22Rv1 (cell line): Measurements from ENCODE around the gene SORCS2.

Source experiments
- H3K27ac ChIP-seq: fragments of 450-650 bp; 2 replicates; pipeline ENCODE4 v1.5.1; 2017
- CTCF ChIP-seq: fragments of 450-650 bp; IDR thresholded peaks from 2 replicates; pipeline ENCODE4 v1.5.1; 2017; ENCODE audit warnings: mild to moderate bottlenecking
- ZFX ChIP-seq: fragments of 450-650 bp; IDR thresholded peaks from 2 replicates; pipeline ENCODE4 v1.6.1; 2017; ENCODE audit warnings: antibody characterized with exemption, borderline replicate concordance

Gene SORCS2

GRCh38 chr4:7765666-7766065 is 573.3 kb downstream of the SORCS2 start:
- TF ChIP-seq ZFX (no peak), CTCF (no peak)
- H3K27ac ChIP-seq: no peak overlapping the region

GRCh38 chr4:7766086-7766485 is 573.7 kb downstream of the SORCS2 start:
- TF ChIP-seq ZFX (no peak), CTCF (no peak)
- H3K27ac ChIP-seq: no peak overlapping the region

- TF ChIP-seq CTCF (no peak), ZFX (no peak)
- H3K27ac ChIP-seq: no peak overlapping the region
Observed at GRCh38 chr4:7766661-7767345, 574.5 kb downstream of the SORCS2 start.

GRCh38 chr4:7767526-7767925 is 575.2 kb downstream of the SORCS2 start:
- TF ChIP-seq CTCF (no peak), ZFX (no peak)
- no peak overlapping the region for H3K27ac ChIP-seq

- no peak for TF ChIP-seq CTCF
- TF ChIP-seq ZFX: no peak
- H3K27ac ChIP-seq: no peak overlapping the region
Observed at GRCh38 chr4:7767966-7768365, 575.6 kb downstream of the SORCS2 start.

- TF ChIP-seq ZFX (no peak), CTCF (no peak)
- H3K27ac ChIP-seq: no peak overlapping the region
Observed at GRCh38 chr4:7768736-7769135, 576.4 kb downstream of the SORCS2 start.

DNA sequence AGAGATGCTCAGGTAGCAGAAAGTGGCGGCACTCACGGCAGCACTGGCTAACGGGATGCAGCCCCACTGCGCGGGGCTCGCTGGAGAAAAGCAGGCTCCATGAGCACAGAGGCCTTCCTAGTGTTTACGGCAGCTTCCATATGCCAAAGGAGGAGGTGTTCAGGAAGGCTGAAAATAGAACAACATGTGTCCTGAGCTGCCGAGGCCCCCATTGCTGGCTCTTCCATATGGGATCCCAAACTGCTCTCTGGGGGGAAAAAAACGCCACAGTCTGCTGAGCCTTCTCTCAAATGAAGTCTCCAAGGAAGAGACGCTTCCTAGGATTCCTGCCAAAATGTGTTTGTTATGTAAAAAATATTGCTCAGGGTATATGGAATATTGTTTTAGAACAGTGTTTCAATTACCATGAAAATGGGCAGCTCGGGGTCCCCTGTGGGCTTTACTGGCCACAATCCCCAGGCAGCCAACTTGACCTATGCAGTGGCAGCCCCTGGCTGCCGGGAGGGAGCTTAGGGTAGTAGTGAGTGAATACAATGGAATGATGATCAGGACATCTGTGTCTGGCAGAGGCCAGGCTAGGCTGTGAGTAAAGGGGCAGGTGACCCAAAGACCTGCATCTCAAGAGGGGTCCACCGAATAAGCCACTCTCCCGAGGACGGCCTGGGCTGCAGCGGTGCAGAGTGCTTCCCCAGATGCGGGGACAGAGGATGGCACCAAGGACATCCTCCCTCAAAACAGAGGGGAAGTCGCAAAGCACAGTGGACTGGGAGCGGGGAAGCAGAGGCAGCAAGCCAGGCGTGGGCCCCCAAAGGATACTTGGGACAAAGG is 577.3 kb downstream of the SORCS2 start:
- H3K27ac ChIP-seq: no peak overlapping the region
- no peak for TF ChIP-seq CTCF
- TF ChIP-seq ZFX: no peak
